ENCODE data around the gene ATP5MG.
"Not testable (repeated sequence)": the region's sequence is repeated elsewhere in the genome, so short reads cannot be mapped to it uniquely, and the experiment has no call there.

ATP5MG gene

DNA sequence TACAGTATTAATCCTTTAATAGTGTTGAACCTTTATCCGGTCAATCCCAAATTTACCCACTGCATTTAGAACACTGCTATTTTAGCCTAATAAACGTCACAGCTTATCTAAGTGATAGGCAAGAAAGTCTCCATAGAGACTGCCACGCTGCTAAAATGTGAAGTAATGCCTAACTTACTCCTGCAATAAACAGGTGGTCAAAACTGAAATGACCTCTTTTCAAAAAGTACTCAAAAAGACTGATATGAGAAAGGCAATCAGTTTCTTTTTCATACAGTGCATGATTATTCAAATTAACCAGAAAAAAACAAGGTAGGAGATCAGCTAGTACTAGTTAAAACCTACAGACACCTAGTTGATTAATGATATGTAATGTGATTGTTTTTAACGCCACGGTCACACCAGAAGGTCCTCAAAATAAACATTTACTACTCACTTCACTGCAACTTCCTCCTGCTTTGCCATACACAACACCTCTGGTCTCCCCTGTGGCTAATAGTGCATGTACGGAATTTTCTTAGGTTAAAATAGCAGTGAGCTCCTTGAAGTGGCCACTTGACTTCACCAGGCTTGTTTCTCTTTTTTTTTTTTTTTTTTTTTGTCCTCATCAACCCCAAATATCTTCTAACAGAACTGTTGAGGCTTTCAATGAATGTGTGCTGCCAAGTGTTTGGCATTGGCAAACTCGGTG lies 8.8 kb downstream of the ATP5MG start:
- DNase-seq, result no peak

DNA sequence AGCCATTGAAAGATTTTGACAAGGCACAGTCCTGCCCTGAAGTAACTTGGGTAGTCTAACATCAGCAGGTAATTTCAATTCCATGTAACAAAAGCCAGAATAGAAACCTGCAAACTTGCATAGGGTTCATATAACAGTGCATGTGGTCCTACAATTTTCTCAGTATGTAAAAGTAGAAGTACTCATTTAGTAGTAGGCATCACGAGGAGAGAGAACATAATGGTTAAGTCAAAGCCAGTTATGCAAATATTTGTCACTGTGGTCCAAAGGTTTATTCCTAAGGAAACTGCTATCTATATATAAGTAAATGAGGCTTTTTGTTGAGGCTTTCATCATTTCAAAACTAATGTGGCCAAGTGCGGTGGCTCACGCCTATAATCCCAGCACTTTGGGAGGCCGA lies 10.1 kb downstream of the ATP5MG start:
- DNase-seq, result no peak

DNA sequence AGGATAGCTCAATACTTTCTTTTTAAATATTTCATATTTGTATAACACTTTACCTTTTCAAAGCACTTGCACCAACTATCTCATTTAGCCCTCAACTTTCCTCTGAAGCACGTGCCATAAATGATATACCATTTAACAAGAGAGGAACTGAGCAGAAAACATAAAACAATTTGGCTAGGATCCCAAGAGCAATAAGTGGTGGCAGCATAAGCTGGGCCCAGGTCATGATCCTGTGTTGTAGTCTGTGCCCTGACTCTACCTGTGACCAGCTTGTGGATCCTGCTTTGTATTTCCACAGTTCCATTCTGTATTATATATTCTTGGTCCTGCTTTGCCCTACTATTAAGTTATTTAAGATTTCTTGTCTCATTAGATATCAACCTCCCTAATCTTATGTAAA lies 11.5 kb downstream of the ATP5MG start:
- DNase-seq, result no peak

DNA sequence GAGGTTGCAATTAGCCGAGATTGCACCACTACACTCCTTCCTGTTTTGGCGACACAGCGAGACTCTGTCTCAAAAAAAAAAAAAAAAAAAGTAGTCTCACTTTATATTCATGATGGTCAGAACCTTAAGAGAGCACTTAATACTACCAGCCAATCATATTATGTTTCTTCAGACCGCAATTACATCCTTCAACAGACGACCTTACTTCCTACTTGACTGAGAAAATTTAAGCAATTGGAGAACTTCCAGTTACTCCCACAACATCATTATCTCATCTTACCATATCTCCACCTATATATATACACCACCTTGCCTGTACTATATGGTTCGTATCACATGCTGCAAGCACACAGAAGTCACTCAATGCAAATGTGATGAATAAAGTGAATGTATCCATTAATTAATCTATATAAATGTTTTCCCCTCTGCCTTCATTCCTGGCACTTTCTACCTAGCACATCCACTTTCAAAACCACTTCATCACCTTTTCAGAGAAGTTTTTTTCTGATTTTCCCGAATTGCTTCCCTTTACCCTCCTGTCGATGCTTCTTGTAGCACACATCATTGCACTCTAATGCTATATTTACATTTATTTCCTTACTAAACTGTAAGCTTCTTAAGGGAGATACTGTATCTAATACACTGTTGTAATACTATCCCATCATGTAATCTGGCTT lies 13.8 kb downstream of the ATP5MG start:
- DNase-seq, result peak; percentile 83 to 86

- DNase-seq, result peak; percentile 61 to 76
Measured at GRCh38 chr11:118415739-118416068, 14.3 kb downstream of the ATP5MG start.

DNA sequence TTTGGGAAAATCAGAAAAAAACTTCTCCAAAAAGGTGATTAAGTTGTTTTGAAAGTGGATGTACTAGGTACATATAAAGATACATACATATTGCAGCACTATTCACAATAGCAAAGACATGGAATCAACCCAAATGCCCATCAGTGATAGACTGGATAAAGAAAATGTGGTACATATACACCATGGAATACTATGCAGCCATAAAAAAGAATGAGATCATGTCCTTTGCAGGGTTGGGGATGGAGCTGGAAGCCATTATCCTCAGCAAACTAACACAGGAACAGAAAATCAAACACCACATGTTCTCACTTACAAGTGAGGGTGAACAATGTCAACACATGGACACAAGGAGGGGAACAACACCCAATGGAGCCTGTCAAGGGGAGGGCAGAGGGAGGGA lies 15.5 kb downstream of the ATP5MG start:
- not testable (repeated sequence) for DNase-seq

GRCh38 chr11:118417801-118418200 lies 16.4 kb downstream of the ATP5MG start:
- DNase-seq, result no peak

- no peak for DNase-seq
Measured at GRCh38 chr11:118418766-118419165, 17.4 kb downstream of the ATP5MG start.

- no peak for DNase-seq
Measured at GRCh38 chr11:118427707-118428106, 26.3 kb downstream of the ATP5MG start.

- DNase-seq, result peak; percentile 7 to 10
Measured at GRCh38 chr11:118430956-118431355, 29.6 kb downstream of the ATP5MG start.

DNA sequence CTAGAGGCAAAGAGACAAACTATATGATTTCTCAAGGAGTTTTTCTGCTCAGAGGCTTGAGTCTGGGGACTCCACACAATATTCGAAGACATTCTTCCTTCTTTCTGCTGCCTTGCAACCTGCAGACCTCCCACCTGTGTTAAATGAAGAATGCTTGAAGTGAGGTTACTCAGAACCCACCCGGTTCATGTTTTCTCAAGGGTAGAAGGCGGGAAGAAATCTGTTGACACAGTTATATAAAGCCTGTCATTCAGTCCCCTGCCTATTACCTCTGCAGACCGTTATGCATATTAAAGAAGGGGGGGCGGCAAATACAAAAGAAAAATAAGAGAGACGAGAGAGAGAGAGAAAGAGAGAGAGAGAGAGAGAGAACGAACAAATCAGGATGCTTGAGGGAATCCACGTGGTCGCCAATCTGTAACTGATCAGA lies 32.7 kb downstream of the ATP5MG start:
- peak in 1 of 2 experiments; percentile 48 for DNase-seq

DNA sequence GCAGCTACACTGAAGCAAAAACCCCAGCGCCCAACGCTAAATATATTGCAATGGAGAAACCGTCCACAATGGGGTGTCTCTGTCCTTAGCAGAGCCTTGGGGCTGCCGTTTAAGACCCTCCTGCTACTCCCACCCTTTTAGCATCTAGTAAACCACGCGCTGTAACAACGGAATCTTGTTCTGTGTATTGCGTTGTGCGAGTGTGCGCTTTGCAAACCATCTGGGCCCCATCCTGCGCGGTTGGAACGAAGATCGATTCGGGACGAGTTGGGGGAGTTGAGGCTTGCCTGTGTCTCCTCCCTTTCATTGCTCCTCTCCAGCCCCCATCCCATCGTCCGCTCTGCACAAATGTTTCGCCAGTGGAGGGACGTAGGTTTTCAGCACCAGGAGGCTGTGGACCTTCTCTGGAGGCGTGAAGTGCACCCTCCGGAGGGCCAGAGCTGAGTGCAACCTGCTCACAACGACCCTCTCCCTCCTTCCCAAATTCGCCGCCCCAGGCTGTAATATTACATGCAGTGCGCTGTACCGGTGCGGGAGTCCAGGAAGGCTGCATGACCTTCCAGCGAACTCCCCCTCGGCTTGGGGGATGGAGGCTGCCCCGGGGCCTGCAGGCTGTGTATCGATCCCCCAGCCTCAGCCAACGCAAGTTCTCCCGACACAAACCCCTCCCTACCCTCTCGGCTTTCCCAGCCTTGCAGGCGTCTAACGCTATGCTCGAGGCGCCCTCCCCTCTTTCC lies 33.3 kb downstream of the ATP5MG start:
- DNase-seq, result peak; percentile 55 to 78

GRCh38 chr11:118435290-118435892 lies 34.0 kb downstream of the ATP5MG start:
- DNase-seq, result peak; percentile 89 to 90

- peak; percentile 93 to 97 for DNase-seq
Measured at GRCh38 chr11:118435893-118436624, 34.7 kb downstream of the ATP5MG start, which contains the start of gene KMT2A. Gene KMT2A, plus strand, starts transcription at chr11:118436492. Its CDS starts 21 bp downstream, at chr11:118436513.

GRCh38 chr11:118436639-118437207 lies 35.3 kb downstream of the ATP5MG start:
- DNase-seq, result no peak

GRCh38 chr11:118437208-118438125 lies 36.1 kb downstream of the ATP5MG start:
- DNase-seq, result peak; percentile 32 to 35

DNA sequence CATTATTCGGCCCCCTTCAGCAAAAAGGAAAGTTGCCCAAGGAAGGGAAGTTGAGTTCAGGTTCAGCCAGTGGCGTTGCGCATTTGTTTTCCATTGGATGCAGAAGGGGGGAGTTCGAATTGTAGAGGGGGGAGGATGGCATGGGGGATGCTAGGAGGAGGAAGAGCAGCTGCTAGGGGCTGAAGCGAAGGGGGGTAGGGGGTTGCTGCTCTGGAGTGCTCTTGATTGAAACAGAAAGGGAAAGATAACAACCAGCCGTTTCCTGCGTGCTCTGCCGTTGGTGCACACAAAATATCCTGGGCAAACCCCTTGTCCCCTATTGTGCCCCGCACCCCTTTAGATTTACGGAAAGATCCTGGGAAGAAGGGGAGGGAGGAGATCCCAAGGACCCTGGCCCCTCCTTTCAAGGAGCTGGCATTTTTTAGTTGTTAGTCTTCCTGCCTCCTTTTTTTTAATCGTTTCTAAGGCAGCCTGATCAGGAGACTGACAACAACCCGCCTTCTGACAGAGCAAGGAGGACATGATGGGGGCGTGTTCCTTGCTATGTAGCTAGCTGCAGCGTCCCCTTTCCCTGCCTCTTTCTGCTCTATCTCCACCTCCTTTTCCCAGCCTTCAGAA lies 37.0 kb downstream of the ATP5MG start:
- peak; percentile 85 to 89 for DNase-seq

- no peak for DNase-seq
Measured at GRCh38 chr11:118439646-118440045, 38.2 kb downstream of the ATP5MG start.

DNA sequence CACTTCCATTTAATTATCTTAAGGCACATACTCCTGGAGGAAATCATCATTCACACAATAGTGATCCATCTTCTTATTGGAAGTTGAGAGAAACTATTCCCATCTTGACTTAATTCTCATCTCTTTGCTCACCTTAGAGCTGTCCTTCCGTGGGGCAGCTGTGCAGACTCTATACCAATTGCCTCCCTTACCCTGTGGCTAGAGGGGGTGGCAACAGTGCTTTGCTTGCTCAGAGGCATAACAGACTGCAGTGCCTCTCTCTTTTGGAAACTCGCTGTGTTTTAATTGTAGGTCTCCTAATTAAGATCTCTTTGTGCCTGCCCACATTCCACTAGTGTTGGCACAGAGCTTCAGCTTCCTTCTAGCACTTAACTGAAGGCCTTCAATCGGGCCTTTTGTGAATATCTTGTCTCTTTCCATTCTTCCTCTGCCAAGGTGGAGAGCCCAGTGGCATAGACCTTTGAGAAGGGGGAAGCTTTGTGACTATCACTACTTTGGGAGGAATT lies 40.4 kb downstream of the ATP5MG start:
- DNase-seq, result no peak

GRCh38 chr11:118442301-118442700 lies 40.9 kb downstream of the ATP5MG start:
- DNase-seq, result no peak

Measured in Kasumi-1 (cell line).